PC-9 (cell line): Measurements from ENCODE around the gene SDE2. TPM values are rescaled to one million over a fixed set of nuclear protein-coding genes. Genes with fewer than 3 reads are reported as not detected.

Experiments used
- BruUV-seq: library from RNA; stranded (reverse); fragments of 400-500 nt; replicated peaks from 2 replicates; lab custom pipeline; 2021; lab: Mats Ljungman, UMichigan
- CTCF ChIA-PET: fragments of 300-600 bp; sonication (Branson Sonifier 250); formaldehyde crosslinking; loops from one replicate; lab custom pipeline; 2022; ENCODE audit warnings: antibody characterized with exemption; lab: Charles Lee
- POLR2A ChIA-PET: fragments of 300-600 bp; sonication (Branson Sonifier 250); formaldehyde crosslinking; loops from one replicate; lab custom pipeline; 2022; ENCODE audit warnings: antibody characterized with exemption; ENCODE audit not compliant: unreplicated experiment; lab: Charles Lee
- DNase-seq, 2 experiments: peaks; one replicate each; pipeline versions ENCODE4 v3.0.0 to v3.0.0-alpha.2; 2015 to 2022; ENCODE audit warnings: mixed read lengths in 1 of 2
- H2AFZ ChIP-seq: fragments of 200-600 bp; sonication (generic); 2 replicates; pipeline ENCODE4 v1.8.1; 2017; ENCODE audit warnings: antibody characterized with exemption
- H3F3A ChIP-seq: fragments of 200-600 bp; sonication (generic); 2 replicates; pipeline ENCODE4 v1.8.1; 2017; ENCODE audit warnings: antibody characterized with exemption, mild to moderate bottlenecking, low read depth; ENCODE audit not compliant: insufficient read depth
- H3K27ac ChIP-seq: fragments of 200-600 bp; sonication (generic); 2 replicates; pipeline ENCODE4 v1.6.1; 2016; ENCODE audit warnings: mixed run types
- H3K27me3 ChIP-seq: fragments of 200-600 bp; sonication (generic); 2 replicates; pipeline ENCODE4 v1.6.1; 2016; ENCODE audit warnings: low read depth, mixed run types; ENCODE audit not compliant: insufficient read depth
- H3K36me3 ChIP-seq: fragments of 200-600 bp; sonication (generic); 2 replicates; pipeline ENCODE4 v1.6.1; 2016; ENCODE audit warnings: low read depth, mixed run types
- H3K4me1 ChIP-seq: fragments of 200-600 bp; sonication (generic); replicated peaks from 2 replicates; pipeline ENCODE4 v1.6.1; 2016; ENCODE audit warnings: mixed run types; ENCODE audit not compliant: insufficient read depth
- H3K4me2 ChIP-seq: fragments of 200-600 bp; sonication (generic); 2 replicates; pipeline ENCODE4 v1.6.1; 2017; ENCODE audit warnings: mixed run types
- H3K4me3 ChIP-seq: fragments of 200-600 bp; sonication (generic); 2 replicates; pipeline ENCODE4 v1.6.1; 2016; ENCODE audit warnings: mixed run types
- H3K79me2 ChIP-seq: fragments of 200-600 bp; sonication (generic); 2 replicates; pipeline ENCODE4 v1.6.1; 2017; ENCODE audit warnings: low read depth, mixed run types
- H3K9me2 ChIP-seq: fragments of 200-600 bp; sonication (generic); 2 replicates; pipeline ENCODE4 v1.8.1; 2017; ENCODE audit warnings: mild to moderate bottlenecking; ENCODE audit not compliant: insufficient read depth
- H3K9me3 ChIP-seq: fragments of 200-600 bp; sonication (generic); 2 replicates; pipeline ENCODE4 v1.8.1; 2016; ENCODE audit warnings: low read depth; ENCODE audit not compliant: insufficient read depth
- H4K20me1 ChIP-seq: fragments of 200-600 bp; sonication (generic); 2 replicates; pipeline ENCODE4 v1.8.1; 2017; ENCODE audit not compliant: insufficient read depth
- CTCF ChIP-seq: fragments of 200-600 bp; sonication (generic); conservative IDR thresholded peaks from 2 replicates; pipeline ENCODE4 v1.6.1; 2017; ENCODE audit warnings: mixed run types, antibody characterized with exemption, mild to moderate bottlenecking, moderate library complexity
- EZH2 ChIP-seq: fragments of 200-600 bp; sonication (generic); IDR thresholded peaks from 2 replicates; pipeline ENCODE4 v1.8.0; 2017; ENCODE audit warnings: antibody characterized with exemption, low read depth
- intact Hi-C: fragments of 100-400 bp; cut with micrococcal nuclease; formaldehyde crosslinking; loops from one replicate; pipeline ENCODE4 v1.10.0; 2022; ENCODE audit not compliant: unreplicated experiment
- total RNA-seq: library from RNA; stranded (reverse); gene quantifications from 2 replicates; pipeline ENCODE4 v1.2.3, GENCODE V29; 2021

Gene SDE2
- total RNA-seq, 1 experiment from 2014 or later: 17.3 TPM

- H3K27ac ChIP-seq: no peak overlapping the region
- intact Hi-C loops: no loop called here
- H2AFZ ChIP-seq: no peak overlapping the region
- no peak overlapping the region for H3K4me2 ChIP-seq
- H3K36me3 ChIP-seq: no peaks in the 10 kb centered on the region
- 0 out of 2 replicates have a peak, but pooled peaks cover 3% of the 10 kb centered on the region for H3K9me2 ChIP-seq
- no peaks in the 10 kb centered on the region for H3K79me2 ChIP-seq
- H3F3A ChIP-seq: no peaks in the 10 kb centered on the region
- H4K20me1 ChIP-seq: no peaks in the 10 kb centered on the region
- H3K4me1 ChIP-seq: no peaks in the 10 kb centered on the region
- CTCF ChIA-PET: no interaction called here
- 0 out of 2 replicates have a peak, but pooled peaks cover 2% of the 10 kb centered on the region for H3K27me3 ChIP-seq
- POLR2A ChIA-PET: no interaction called here
- TSS peak; percentile 24 for BruUV-seq
- no peaks in the 10 kb centered on the region for H3K9me3 ChIP-seq
- H3K4me3 ChIP-seq: no peak overlapping the region
- no peak for TF ChIP-seq EZH2
- TF ChIP-seq CTCF: no peak
- DNase-seq: peak in 1 of 2 experiments; percentile 14
These were observed 47.1 kb upstream of the SDE2 start for GRCh38 chr1:226046240-226046639.

- POLR2A ChIA-PET: no interaction called here
- no peak for TF ChIP-seq CTCF
- no peak for TF ChIP-seq EZH2
- DNase-seq: no peak
- intact Hi-C loops: no loop called here
- Histone ChIP-seq H2AFZ (no peak overlapping the region), H3K36me3 (no peaks in the 10 kb centered on the region), H4K20me1 (no peaks in the 10 kb centered on the region), H3K27me3 (0 out of 2 replicates have a peak, but pooled peaks cover 7% of the 10 kb centered on the region), H3K9me3 (no peaks in the 10 kb centered on the region), H3F3A (no peaks in the 10 kb centered on the region), H3K4me1 (no peaks in the 10 kb centered on the region), H3K4me3 (no peak overlapping the region), H3K9me2 (0 out of 2 replicates have a peak, but pooled peaks cover 3% of the 10 kb centered on the region), H3K79me2 (no peaks in the 10 kb centered on the region), H3K4me2 (no peak overlapping the region), H3K27ac (no peak overlapping the region)
- BruUV-seq: no TSS peak
- CTCF ChIA-PET: no interaction called here
These were observed 45.5 kb upstream of the SDE2 start for GRCh38 chr1:226044514-226045101.

GRCh38 chr1:226041419-226041818, 42.3 kb upstream of the SDE2 start:
- Histone ChIP-seq H3K27me3 (0 out of 2 replicates have a peak, but pooled peaks cover 7% of the 10 kb centered on the region), H3K4me2 (no peak overlapping the region), H3K9me2 (no peaks in the 10 kb centered on the region), H4K20me1 (no peaks in the 10 kb centered on the region), H3K4me1 (no peaks in the 10 kb centered on the region), H3K27ac (no peak overlapping the region), H2AFZ (no peak overlapping the region), H3F3A (no peaks in the 10 kb centered on the region), H3K9me3 (no peaks in the 10 kb centered on the region), H3K4me3 (no peak overlapping the region), H3K79me2 (no peaks in the 10 kb centered on the region), H3K36me3 (no peaks in the 10 kb centered on the region)
- ChIA-PET CTCF (no interaction called here), POLR2A (no interaction called here)
- intact Hi-C loops: no loop called here
- TF ChIP-seq CTCF (no peak), EZH2 (no peak)
- BruUV-seq: no TSS peak
- no peak for DNase-seq
